ENCODE data around the gene KLK5. TPM values are rescaled to one million over a fixed set of nuclear protein-coding genes. Genes with fewer than 3 reads are reported as not detected.
"Not testable (repeated sequence)": the region's sequence is repeated elsewhere in the genome, so short reads cannot be mapped to it uniquely, and the experiment has no call there.

The KLK5 gene
- total RNA-seq, 2 experiments from 2014 or later = not detected

- CTCF ChIA-PET = no interaction called here
- POLR2A ChIA-PET = no interaction called here
Observed at GRCh38 chr19:50896591-50897190, 56.1 kb downstream of the KLK5 start.

- POLR2A ChIA-PET = not testable (repeated sequence)
- CTCF ChIA-PET = interaction anchor here (0.6 kb wide), 1 partner anchor 342 kb away, joined by 3 read pairs; no protein-coding TSS in a partner anchor
Observed at GRCh38 chr19:50896089-50896590, 56.7 kb downstream of the KLK5 start.

DNA sequence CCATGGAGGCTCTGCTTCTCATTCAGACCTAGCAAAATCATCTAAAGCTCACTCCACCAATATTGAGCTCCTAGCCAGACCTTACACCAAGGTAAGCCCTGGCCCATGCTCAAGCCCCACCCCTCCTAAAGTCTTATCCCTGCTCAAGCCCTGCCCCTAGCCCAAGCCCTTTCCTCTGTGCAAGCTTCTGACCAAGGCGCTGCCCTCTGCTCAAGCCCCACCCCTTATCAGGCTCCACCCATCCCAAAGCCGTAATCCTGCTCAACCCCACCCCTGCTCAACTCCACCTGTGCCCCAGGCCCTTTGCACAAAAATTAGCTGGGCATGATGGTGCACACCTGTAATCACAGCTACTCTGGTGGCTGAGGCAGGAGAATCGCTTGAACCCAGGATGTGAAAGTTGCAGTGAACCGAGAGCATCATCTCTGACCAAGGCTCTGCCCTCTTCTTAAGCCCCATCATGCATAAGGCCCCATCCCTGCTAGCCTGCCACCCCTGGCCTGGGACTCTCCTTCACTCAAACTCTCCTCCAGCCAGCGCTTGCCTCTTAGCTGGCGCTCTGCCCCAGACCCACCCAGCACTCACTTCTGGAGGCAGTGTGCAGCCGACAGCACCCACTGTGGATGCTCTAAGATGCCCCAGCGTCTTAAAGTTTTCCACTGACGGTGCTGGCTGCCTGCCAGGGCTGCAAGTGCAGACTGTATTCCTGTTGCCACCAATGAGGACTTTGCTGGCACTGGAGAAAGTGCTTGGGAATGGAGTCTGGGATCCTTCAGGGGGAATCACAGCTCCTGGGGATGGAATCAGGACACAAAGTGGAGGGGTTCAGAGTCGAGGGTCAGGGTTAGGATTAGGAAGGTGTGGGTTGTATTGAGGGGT, 58.1 kb downstream of the KLK5 start:
- POLR2A ChIA-PET = no interaction called here
- CTCF ChIA-PET = no interaction called here

Other genes starting within 250 kb of the KLK5 start
- gene SHANK1, start 233.2 kb downstream of the KLK5 start, total RNA-seq = not detected
- gene CLEC11A, start 229.7 kb downstream of the KLK5 start, total RNA-seq = under 1 TPM; 0.63 to 0.70 TPM
- not detected for gene GPR32, start 182.6 kb downstream of the KLK5 start, total RNA-seq
- gene ACP4, start 162.6 kb downstream of the KLK5 start, total RNA-seq = not detected
- under 1 TPM in 1 of 2 experiments, not detected in 1; 0.29 TPM for gene KLK1, start 129.3 kb downstream of the KLK5 start, total RNA-seq
- not detected for gene KLK15, start 119.5 kb downstream of the KLK5 start, total RNA-seq
- not detected for gene KLK3, start 98.1 kb downstream of the KLK5 start, total RNA-seq
- gene KLK2, start 79.6 kb downstream of the KLK5 start, total RNA-seq = not detected
- not detected for gene KLK4, start 41.6 kb downstream of the KLK5 start, total RNA-seq
- not detected for gene KLK6, start 16.6 kb upstream of the KLK5 start, total RNA-seq
- gene KLK7, start 30.9 kb upstream of the KLK5 start, total RNA-seq = not detected
- gene KLK8, start 48.6 kb upstream of the KLK5 start, total RNA-seq = not detected
- not detected for gene KLK10, start 66.7 kb upstream of the KLK5 start, total RNA-seq
- gene KLK11, start 73.6 kb upstream of the KLK5 start, total RNA-seq = not detected
- not detected for gene KLK12, start 82.0 kb upstream of the KLK5 start, total RNA-seq
- not detected for gene KLK13, start 112.1 kb upstream of the KLK5 start, total RNA-seq
- gene KLK14, start 129.8 kb upstream of the KLK5 start, total RNA-seq = under 1 TPM; 0.21 to 0.57 TPM
- 10 to 100 TPM; 11.5 to 12.1 TPM for gene CTU1, start 155.4 kb upstream of the KLK5 start, total RNA-seq
- gene SIGLEC9, start 171.9 kb upstream of the KLK5 start, total RNA-seq = under 1 TPM; 0.29 to 0.48 TPM
- not detected for gene SIGLEC7, start 189.3 kb upstream of the KLK5 start, total RNA-seq